Endothelial cell of umbilical vein (primary cell): ENCODE data around the gene RPL36AL. TPM values are rescaled to one million over a fixed set of nuclear protein-coding genes. Genes with fewer than 3 reads are reported as not detected.

Experiments used
- BruUV-seq: library from RNA; stranded (reverse); fragments of 400-500 nt; replicated peaks from 2 replicates; lab custom pipeline; 2021; lab: Mats Ljungman, UMichigan
- CTCF ChIA-PET: fragments of 300-600, 350-600 bp; sonication (Branson Sonifier 250); formaldehyde crosslinking; loops from one replicate; lab custom pipeline; 2021; ENCODE audit warnings: antibody characterized with exemption, inconsistent platforms; lab: Charles Lee
- POLR2A ChIA-PET: fragments of 300-600, 350-600 bp; sonication (Branson Sonifier 250); formaldehyde crosslinking; loops from one replicate; lab custom pipeline; 2021; ENCODE audit warnings: antibody characterized with exemption, inconsistent platforms; lab: Charles Lee
- DNase-seq: peaks from one replicate; pipeline ENCODE4 v3.0.0-alpha.2; 2011; ENCODE audit warnings: low read depth, low spot score
- FAIRE-seq: peaks from 2 replicates; lab custom pipeline; 2011; peaks lifted over from hg19 to GRCh38; lab: Jason Lieb, UNC
- H2AFZ ChIP-seq: 2 replicates; pipeline ENCODE4 v1.6.0; 2012; ENCODE audit warnings: low read depth, low read length, control low read depth, inconsistent platforms
- H3K27ac ChIP-seq: 2 replicates; pipeline ENCODE4 v1.5.1; 2011; ENCODE audit warnings: low read depth, mild to moderate bottlenecking, control low read depth, low read length, moderate library complexity; ENCODE audit not compliant: insufficient read depth
- H3K27me3 ChIP-seq, 2 experiments: 2 replicates each; pipeline versions ENCODE4 v1.6.0 to v1.6.1; 2011; ENCODE audit warnings: low read length in 2 of 2, mixed read lengths in 1 of 2; ENCODE audit not compliant: control insufficient read depth in 2 of 2, insufficient read depth in 2 of 2
- H3K36me3 ChIP-seq, 2 experiments: 2 replicates in 1 of 2; 3 replicates in 1 of 2; pipeline ENCODE4 v1.5.1; 2011; ENCODE audit warnings: low read length in 2 of 2, mild to moderate bottlenecking in 1 of 2, moderate library complexity in 1 of 2; ENCODE audit not compliant: control insufficient read depth in 2 of 2, insufficient read depth in 2 of 2; ENCODE audit errors: extremely low read depth in 1 of 2
- H3K4me1 ChIP-seq: 3 replicates; pipeline ENCODE4 v1.5.1; 2011; ENCODE audit warnings: mild to moderate bottlenecking, low read length; ENCODE audit not compliant: control insufficient read depth, insufficient read depth; ENCODE audit errors: extremely low read depth
- H3K4me2 ChIP-seq: 2 replicates; pipeline ENCODE4 v1.6.1; 2011; ENCODE audit warnings: low read length, control low read depth, mixed read lengths; ENCODE audit not compliant: insufficient read depth
- H3K4me3 ChIP-seq, 3 experiments: fragments of 200-600 bp in 1 of 3; sonication (generic), shearing (Covaris generic) in 1 of 3; replicated peaks in 1 of 3; 2 replicates each; pipeline ENCODE4 v1.5.1; 2011 to 2016; ENCODE audit warnings: control low read depth in 3 of 3, low read length in 3 of 3, mild to moderate bottlenecking in 2 of 3, inconsistent platforms in 1 of 3, low read depth in 1 of 3, moderate library complexity in 1 of 3; ENCODE audit not compliant: insufficient read depth in 1 of 3
- H3K79me2 ChIP-seq: 2 replicates; pipeline ENCODE4 v1.6.0; 2012; ENCODE audit warnings: low read length, inconsistent platforms; ENCODE audit not compliant: control insufficient read depth, insufficient read depth
- H3K9ac ChIP-seq: replicated peaks from 2 replicates; pipeline ENCODE3; 2011; ENCODE audit warnings: low read length, control low read depth; ENCODE audit not compliant: insufficient read depth; ENCODE audit errors: extremely low read depth
- H3K9me1 ChIP-seq: replicated peaks from 3 replicates; pipeline ENCODE4 v1.6.0; 2011; ENCODE audit warnings: mild to moderate bottlenecking, low read length; ENCODE audit not compliant: control insufficient read depth, insufficient read depth; ENCODE audit errors: extremely low read depth
- H3K9me3 ChIP-seq: replicated peaks from 2 replicates; pipeline ENCODE4 v1.5.1; 2012; ENCODE audit warnings: low read length, inconsistent platforms; ENCODE audit not compliant: control insufficient read depth, insufficient read depth
- H4K20me1 ChIP-seq: replicated peaks from 2 replicates; pipeline ENCODE3; 2011; ENCODE audit warnings: mild to moderate bottlenecking, low read length; ENCODE audit not compliant: control insufficient read depth, insufficient read depth; ENCODE audit errors: extremely low read depth
- CTCF ChIP-seq, 2 donors: IDR thresholded peaks; 1 replicate in 1 of 2; 2 replicates in 1 of 2; pipeline ENCODE4 v1.5.1; 2011; ENCODE audit warnings: low read length in 2 of 2, mild to moderate bottlenecking in 2 of 2, moderate library complexity in 2 of 2, control low read depth in 1 of 2, inconsistent platforms in 1 of 2, low read depth in 1 of 2; ENCODE audit not compliant: insufficient read depth in 1 of 2; ENCODE audit errors: extremely low read depth in 1 of 2
- EZH2 ChIP-seq: IDR thresholded peaks from 2 replicates; pipeline ENCODE4 v1.6.1; 2012; ENCODE audit warnings: borderline replicate concordance, low read depth, mild to moderate bottlenecking, moderate library complexity, low read length, inconsistent platforms; ENCODE audit not compliant: severe bottlenecking
- FOS ChIP-seq: IDR thresholded peaks from 2 replicates; pipeline ENCODE4 v1.6.1; 2011; ENCODE audit warnings: mild to moderate bottlenecking, low read length, moderate library complexity, borderline replicate concordance; ENCODE audit not compliant: insufficient read depth
- GATA2 ChIP-seq: IDR thresholded peaks from 2 replicates; pipeline ENCODE4 v1.7.0; 2011; ENCODE audit warnings: low read depth, mild to moderate bottlenecking, moderate library complexity, mixed read lengths, low read length; ENCODE audit not compliant: insufficient read length, insufficient read depth
- JUN ChIP-seq: IDR thresholded peaks from 2 replicates; pipeline ENCODE4 v1.6.1; 2011; ENCODE audit warnings: borderline replicate concordance, low read depth; ENCODE audit not compliant: insufficient read length, insufficient read depth
- MYC ChIP-seq: IDR thresholded peaks from one replicate; pipeline ENCODE4 v1.6.1; 2011; ENCODE audit warnings: mild to moderate bottlenecking, low read depth, low read length
- POLR2A ChIP-seq: IDR thresholded peaks from 2 replicates; pipeline ENCODE4 v1.6.1; 2012; ENCODE audit warnings: low read depth, mild to moderate bottlenecking, control low read depth, low read length
- POLR2AphosphoS5 ChIP-seq: IDR thresholded peaks from 2 replicates; pipeline ENCODE4 v1.6.1; 2012; ENCODE audit warnings: low read depth, mild to moderate bottlenecking, control low read depth, low read length, moderate library complexity; ENCODE audit not compliant: insufficient read depth
- dilution Hi-C: fragments of 300-500 bp; cut with MboI; formaldehyde crosslinking; loops from one replicate; pipeline ENCODE4 v1.15.0; 2019; ENCODE audit warnings: low sequenced_read_pairs; ENCODE audit not compliant: extremely low pct_ligation_motif_present
- intact Hi-C: fragments of 100-400 bp; cut with micrococcal nuclease; formaldehyde crosslinking; loops from one replicate; pipeline ENCODE4 v1.10.0; 2022
- polyA plus RNA-seq, 4 experiments: library from polyadenylated mRNA; depleted of rRNA in 3 of 4; stranded (reverse) in 3 of 4; unstranded in 1 of 4; fragments of >200 nt; gene quantifications; 2 replicates each; pipeline versions ENCODE4 v1.2.1 to v1.2.3, GENCODE V29; 2011 to 2012; ENCODE audit warnings: missing spikeins in 1 of 4
- total RNA-seq: library from RNA; stranded (reverse); gene quantifications from 2 replicates; pipeline ENCODE4 v1.2.3, GENCODE V29; 2021
- TF ChIP-seq, protein P1 (sequence below): IDR thresholded peaks from 2 replicates; pipeline ENCODE4 v1.6.1; 2011; ENCODE audit not compliant: insufficient read depth, insufficient read length

Gene RPL36AL
- total and polyA plus RNA-seq, 2 donors (not counting 3 experiments of a cell fraction or from before 2014, with no cell fraction given): 174 to 251 TPM

DNA sequence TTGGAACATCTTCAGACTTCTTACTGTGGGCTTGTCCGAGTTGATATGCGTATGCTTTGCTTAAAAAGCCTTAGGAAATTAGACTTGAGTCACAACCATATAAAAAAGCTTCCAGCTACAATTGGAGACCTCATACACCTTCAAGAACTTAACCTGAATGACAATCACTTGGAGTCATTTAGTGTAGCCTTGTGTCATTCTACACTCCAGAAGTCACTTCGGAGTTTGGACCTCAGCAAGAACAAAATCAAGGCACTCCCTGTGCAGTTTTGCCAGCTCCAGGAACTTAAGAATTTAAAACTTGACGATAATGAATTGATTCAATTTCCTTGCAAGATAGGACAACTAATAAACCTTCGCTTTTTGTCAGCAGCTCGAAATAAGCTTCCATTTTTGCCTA lies 12.8 kb downstream of the RPL36AL start:
- H2AFZ ChIP-seq: no peak overlapping the region
- no peak overlapping the region for H3K4me2 ChIP-seq
- peaks cover 2 to 5% of the 10 kb centered on the region in 2 experiments for H3K36me3 ChIP-seq
- FAIRE-seq (no peak), DNase-seq (no peak)
- CTCF ChIA-PET: interaction anchor here (0.8 kb wide), 1 partner anchor 21 kb away, joined by 3 read pairs; no protein-coding TSS in a partner anchor
- POLR2A ChIA-PET: no interaction called here
- H4K20me1 ChIP-seq: no peaks in the 10 kb centered on the region
- H3K9ac ChIP-seq: no peak overlapping the region
- TF ChIP-seq CTCF (IDR thresholded peaks at IDR 0.05; ENCODE audit: extremely low read depth in 1 of 2, insufficient read depth in 1 of 2, low read depth in 1 of 2, low read length in 2 of 2) (no peak), JUN (no peak), POLR2AphosphoS5 (no peak), EZH2 (no peak), MYC (no peak), GATA2 (no peak), POLR2A (no peak), FOS (no peak)
- TF ChIP-seq, protein P1, sequence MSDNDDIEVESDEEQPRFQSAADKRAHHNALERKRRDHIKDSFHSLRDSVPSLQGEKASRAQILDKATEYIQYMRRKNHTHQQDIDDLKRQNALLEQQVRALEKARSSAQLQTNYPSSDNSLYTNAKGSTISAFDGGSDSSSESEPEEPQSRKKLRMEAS: no peak
- H3K4me3 ChIP-seq: no peak overlapping the region
- H3K9me3 ChIP-seq: no peaks in the 10 kb centered on the region
- peaks cover 22% of the 10 kb centered on the region for H3K79me2 ChIP-seq
- dilution Hi-C loops (no loop called here), intact Hi-C loops (no loop called here)
- no peaks in the 10 kb centered on the region for H3K4me1 ChIP-seq
- no peak overlapping the region for H3K27ac ChIP-seq
- H3K27me3 ChIP-seq: no peaks in the 10 kb centered on the region
- BruUV-seq: no TSS peak
- no peaks in the 10 kb centered on the region for H3K9me1 ChIP-seq
